GM21825 (cell line): ENCODE data around the gene NUDT8.
A peak's percentile ranks its signal among the peaks of the same experiment; 100 is the strongest.

Source experiments
- ATAC-seq: cut with Tn5 transposase; IDR thresholded peaks from one replicate; pipeline ENCODE4 v1.9.1; 2021; ENCODE audit warnings: mild to moderate bottlenecking, moderate library complexity; ENCODE audit not compliant: unreplicated experiment

Gene NUDT8, protein sequence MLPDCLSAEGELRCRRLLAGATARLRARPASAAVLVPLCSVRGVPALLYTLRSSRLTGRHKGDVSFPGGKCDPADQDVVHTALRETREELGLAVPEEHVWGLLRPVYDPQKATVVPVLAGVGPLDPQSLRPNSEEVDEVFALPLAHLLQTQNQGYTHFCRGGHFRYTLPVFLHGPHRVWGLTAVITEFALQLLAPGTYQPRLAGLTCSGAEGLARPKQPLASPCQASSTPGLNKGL

GRCh38 chr11:67629386-67630227, at the start of gene NUDT8:
NUDT8 (minus strand) TSS chr11:67629937; CDS start chr11:67629911, 26 bp downstream.
- peak; percentile 43 for ATAC-seq

- ATAC-seq = no peak
These were observed 45.5 kb upstream of the NUDT8 start for GRCh38 chr11:67675058-67675747.

DNA sequence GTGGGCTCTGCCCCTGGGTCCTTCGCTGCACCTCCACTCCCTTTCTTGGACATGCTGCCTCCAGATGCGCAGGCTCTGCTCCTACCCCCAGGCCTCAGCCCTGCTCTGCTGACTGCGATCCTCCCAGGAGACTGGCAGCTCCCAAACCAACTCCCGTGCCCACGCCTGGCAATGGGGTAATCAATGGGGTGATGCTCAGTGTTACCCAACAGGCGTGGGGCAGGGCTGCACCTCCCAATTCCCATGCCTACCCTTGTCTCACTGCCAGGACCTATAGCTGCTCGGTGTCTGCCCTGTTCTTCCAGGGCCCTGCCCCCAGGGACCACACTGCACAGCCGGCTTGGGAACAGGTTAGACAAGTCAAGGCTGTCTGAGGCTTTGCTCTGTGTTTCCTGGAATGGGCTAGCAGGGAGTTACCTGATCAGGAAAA, 44.7 kb upstream of the NUDT8 start, which contains the start of gene ALDH3B2:
Gene ALDH3B2 (minus strand): TSS at position 182 of the 430 bp plus-strand sequence. CDS start 7,688 bp downstream, outside the sequence.
- ATAC-seq = no peak

- ATAC-seq = no peak
These were observed 44.2 kb upstream of the NUDT8 start for GRCh38 chr11:67673902-67674301.

DNA sequence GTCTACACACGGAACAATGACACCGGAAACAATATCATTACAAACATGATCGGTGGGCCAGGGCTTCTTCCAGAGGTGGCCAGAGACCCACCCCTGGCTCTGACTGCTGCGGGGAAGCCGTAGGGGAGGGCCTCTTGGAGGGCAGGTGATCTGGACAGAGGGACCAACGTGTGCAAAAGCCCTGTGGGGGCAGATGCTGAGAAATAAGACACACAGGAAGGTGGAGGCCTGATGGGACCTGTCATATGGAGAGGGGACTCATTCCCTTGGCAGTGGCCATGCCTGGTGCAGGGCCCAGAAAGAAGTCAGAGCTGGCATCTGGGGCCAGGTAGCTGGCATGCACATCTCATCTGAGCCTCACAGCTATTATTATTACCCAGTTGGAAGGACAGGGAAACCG, 43.6 kb upstream of the NUDT8 start:
- ATAC-seq = no peak

GRCh38 chr11:67671211-67671520, 41.4 kb upstream of the NUDT8 start:
- no peak for ATAC-seq

GRCh38 chr11:67670316-67671210, 40.8 kb upstream of the NUDT8 start:
- no peak for ATAC-seq

DNA sequence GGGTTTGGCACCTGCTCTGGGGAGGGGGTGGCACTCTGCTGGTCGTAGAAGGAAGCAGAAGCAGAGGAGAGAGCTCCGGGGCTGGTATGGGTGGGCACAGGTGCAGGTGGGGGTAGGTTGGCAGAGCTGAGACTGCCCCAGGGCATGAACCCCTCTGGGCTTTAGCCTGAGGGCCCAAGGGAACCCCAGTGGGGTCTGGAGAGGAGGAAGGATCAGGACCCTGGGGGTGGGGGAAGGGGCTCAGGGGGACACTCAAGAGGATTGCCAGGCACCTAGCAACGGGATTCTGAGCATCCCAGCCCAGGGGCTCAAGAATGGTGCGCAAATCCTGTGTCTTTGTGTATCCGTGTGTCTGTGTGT, 38.4 kb upstream of the NUDT8 start:
- ATAC-seq = no peak

- no peak for ATAC-seq
These were observed 37.9 kb upstream of the NUDT8 start for GRCh38 chr11:67667490-67668191.

- ATAC-seq = no peak
These were observed 37.1 kb upstream of the NUDT8 start for GRCh38 chr11:67666676-67667489.

DNA sequence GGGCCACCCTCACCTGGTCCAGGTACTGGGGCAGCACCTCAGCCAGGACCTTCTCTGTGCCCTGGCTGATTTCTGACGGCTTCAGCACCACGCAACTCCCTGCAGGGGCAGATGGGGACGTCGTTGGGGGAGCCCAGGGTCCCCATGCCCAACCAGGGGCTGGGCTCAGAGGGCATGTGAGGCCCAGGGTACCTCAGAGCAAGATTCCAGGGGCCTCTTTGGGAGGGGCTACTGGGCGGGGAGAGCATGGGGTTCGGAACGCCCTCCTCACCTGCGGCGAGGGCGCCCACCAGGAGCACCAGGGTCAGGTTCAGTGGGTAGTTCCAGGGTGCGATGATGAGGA, 36.5 kb upstream of the NUDT8 start:
- no peak for ATAC-seq

GRCh38 chr11:67665541-67666302, 36.0 kb upstream of the NUDT8 start:
- ATAC-seq = no peak

DNA sequence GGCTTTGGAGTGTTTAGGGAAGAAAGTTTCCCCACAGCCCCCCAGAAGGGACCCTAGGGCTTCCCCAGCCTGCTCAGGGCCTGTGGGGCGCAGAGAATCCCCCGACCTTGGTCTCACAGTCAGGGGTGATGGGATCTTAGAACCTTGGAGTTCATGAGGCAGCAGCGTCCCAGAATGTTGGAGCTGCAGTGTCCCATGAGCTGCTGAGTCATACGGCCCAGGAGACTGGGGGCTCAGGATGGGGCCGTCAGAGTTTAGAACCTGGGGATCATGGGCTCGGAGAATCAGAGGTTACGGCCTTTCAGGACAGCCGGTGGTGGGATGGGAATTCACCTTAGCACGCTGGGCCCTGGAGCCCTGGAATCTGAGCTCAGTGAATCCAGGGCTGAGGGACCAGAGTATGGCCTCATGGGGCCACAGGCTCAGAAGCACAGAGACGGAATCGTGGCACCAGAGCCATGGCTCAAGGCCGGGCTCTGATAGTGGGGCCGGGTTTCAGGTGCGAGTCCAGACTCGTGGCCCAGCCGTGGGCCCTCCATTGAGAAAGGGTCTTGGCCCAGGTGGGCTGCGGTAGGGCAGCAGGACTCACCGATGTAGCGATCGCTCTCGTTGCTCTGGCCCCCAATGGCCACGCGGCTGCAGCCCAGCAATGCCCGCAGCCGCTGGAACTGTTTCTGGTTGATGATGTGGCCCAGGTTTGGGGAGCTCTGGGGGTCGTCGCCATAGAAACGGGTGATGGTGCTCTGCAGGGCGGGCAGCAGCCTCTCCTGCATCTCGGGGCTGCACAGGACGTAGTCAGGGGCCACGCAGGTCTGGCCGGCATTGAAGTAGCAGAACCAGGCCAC, 35.2 kb upstream of the NUDT8 start:
- ATAC-seq = no peak

DNA sequence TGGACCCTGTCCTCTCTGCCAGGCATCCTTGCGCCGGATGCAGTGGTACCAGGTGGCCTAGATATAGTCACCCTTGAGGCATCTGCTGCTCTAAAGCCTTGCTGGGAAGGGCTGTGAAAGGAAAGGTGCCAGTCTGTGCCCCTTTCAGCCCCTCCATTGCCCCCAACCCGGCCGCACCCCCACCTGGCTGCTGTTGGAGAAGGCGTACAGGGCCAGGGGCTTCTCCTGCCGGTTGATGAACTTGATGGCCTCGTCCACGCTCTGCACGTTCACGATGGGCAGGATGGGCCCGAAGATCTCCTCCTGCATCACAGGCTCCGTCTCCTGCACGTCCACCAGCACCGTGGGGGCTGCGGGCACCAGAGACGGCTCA, 34.5 kb upstream of the NUDT8 start:
- no peak for ATAC-seq

GRCh38 chr11:67663532-67664212, 33.9 kb upstream of the NUDT8 start:
- no peak for ATAC-seq

DNA sequence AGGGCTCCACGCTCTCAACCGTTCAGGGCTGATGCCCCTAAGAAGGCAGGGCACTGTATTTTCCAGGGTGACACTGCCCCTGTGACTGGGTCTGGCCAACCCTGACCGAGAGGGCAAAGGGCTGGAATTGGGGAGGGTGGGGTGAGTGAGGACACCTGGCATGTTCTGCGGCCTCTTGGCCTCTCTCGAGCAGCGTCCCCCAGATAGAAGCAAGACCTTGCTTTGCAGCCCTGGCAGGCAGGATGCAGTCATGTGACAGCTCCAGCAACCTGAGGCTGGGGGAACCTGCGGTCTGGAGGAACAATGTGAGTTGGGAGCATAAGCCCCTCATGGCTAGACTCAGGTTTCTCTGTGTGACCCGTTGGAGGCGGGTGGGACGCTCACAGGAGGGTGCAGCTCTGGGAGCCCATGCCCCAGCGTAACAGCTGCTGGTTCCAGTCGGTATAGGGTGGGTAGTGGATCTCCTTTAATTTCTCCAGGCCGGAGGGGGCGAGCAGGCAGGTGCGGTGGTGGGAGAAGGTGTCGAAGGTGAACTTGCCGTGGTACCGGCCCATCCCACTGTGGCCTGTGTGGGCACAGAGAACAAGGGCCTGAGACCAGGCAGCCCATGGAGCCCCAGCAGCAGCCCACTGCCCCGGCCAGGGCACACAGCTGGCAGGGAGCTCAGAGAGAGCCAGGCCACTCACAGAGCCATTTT, 33.2 kb upstream of the NUDT8 start:
- no peak for ATAC-seq
